SK-N-MC (cell line): ENCODE results near the gene PNPO.

Experiments used
- EZH2 ChIP-seq: fragments of 200-600 bp; sonication (generic); IDR thresholded peaks from one replicate; pipeline ENCODE4 v1.6.1; 2017; ENCODE audit warnings: antibody characterized with exemption
- POLR2AphosphoS5 ChIP-seq: IDR thresholded peaks from 2 replicates; pipeline ENCODE4 v1.6.1; 2012; ENCODE audit warnings: mild to moderate bottlenecking, low read depth, low read length, borderline replicate concordance

DNA sequence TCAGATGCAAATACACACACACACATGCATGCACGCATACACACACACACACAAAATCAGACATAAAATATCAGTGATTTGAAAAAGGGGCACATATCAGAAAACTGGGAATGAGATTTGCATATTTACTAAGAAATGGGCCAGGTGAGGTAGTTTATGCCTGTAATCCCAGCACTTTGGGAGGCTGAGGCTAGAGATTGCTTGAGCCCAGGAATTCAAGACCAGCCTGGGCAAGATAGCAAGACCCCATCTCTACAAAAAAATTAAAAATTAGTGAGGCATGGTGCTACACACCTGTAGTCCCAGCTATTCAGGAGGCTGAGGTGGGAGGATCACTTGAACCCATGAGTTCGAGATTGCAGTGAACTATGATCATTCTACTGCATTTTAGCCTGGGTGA, 22.4 kb upstream of the PNPO start:
- no peak for TF ChIP-seq POLR2AphosphoS5
- no peak for TF ChIP-seq EZH2
